Caki2 (cell line): Measurements from ENCODE around the gene IRS1. TPM values are rescaled to one million over a fixed set of nuclear protein-coding genes. Genes with fewer than 3 reads are reported as not detected.

Experiments used
- DNase-seq: peaks from one replicate; pipeline ENCODE4 v3.0.0-alpha.2; 2015; ENCODE audit warnings: low read depth
- in situ Hi-C: cut with HindIII; loops from 2 replicates; pipeline ENCODE4 v1.10.0; 2016; ENCODE audit warnings: low sequenced_read_pairs, low pct_unique_long_range_greater_than_20kb, mixed read lengths
- total RNA-seq: library from RNA; depleted of rRNA; stranded (reverse); fragments of >200 nt; shearing (Covaris generic); gene quantifications from 2 replicates; pipeline ENCODE4 v1.2.3, GENCODE V29; 2014; ENCODE audit warnings: low replicate concordance

Gene IRS1
- total RNA-seq, 1 experiment from 2014 or later, result 5.8 TPM

DNA sequence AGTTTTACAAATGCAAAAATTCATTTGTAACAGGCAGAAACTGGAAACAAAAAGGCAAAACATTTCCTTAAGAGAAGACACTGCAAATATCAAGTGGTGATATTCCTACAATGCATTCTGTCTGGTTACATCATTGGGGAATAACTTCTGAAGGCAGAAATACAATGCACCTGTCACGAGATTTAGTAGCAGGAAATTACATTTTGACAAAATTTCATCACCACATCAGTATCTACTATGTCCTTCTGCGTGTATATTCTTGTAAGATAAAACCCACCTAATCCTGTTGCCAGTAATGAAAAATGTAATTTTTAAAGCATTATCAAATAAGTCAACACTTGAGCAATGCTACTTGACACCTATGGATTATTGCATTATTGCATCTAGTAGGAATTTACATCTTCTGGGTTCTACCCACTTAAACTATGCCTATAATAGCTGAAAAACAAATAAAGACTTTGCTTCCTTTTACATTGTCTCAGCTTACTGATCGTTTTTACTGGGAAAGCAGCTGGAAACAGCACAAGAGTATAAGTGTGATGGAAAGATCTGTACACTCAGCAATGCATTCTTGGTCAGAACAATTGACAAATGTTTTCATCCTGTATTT, 59.5 kb downstream of the IRS1 start:
- in situ Hi-C loops, result no loop called here
- no peak for DNase-seq

- no peak for DNase-seq
- in situ Hi-C loops, result no loop called here
Observed at GRCh38 chr2:226739545-226740030, 60.0 kb downstream of the IRS1 start.

DNA sequence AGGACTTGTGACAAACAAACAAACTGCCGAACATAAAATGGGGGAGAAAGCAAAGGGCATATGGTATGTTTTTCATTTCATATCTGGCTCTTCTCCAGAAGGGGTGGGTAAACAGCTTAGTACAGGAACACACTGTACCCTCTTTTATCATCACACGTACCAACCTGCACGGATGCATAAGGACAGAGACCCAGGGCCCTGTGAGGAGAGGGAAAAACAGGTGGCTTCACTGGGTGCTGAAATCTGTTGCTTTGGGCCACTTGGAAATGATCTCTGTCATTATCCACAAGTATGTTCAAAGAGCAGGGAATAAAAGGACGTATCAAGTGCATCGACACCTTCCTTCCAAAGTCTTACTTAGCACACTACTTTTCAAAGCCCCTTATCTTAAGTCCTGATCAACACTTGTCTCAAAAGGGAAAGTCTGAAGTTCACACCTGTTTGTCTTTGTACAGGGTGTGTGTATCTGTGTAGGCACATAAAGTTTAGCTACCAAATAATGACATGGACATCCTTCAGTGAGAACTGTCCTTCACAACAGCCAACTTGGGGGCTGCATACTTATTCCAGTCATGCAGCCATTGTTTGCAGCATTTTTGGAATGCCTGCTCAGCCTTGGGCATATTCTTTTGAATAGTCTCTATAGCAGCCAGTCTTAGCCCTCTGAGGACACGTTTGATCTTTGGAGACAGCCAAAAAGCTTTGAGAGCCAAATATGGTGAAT, 60.6 kb downstream of the IRS1 start:
- in situ Hi-C loops, result no loop called here
- DNase-seq, result no peak

GRCh38 chr2:226738191-226738820, 61.3 kb downstream of the IRS1 start:
- no peak for DNase-seq
- in situ Hi-C loops, result no loop called here

DNA sequence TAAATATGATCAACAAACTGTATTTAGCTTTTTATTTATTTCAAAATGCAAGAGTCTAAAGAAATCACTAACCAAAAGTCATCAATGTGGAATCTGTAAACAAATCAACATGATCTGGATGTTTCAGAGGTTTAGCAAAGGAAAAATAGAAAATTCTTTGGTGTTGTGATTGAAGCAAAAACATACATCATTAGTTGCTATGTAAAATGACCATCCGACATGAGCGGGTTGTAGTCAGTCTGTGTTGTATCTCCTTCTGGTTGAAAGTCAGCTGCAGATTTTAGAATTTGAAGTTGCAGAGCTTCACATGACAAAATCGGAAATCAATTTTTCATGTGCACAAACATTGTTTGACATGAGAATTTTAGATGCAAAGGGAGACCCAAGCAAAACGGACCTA, 63.2 kb downstream of the IRS1 start:
- in situ Hi-C loops, result no loop called here
- DNase-seq, result no peak

DNA sequence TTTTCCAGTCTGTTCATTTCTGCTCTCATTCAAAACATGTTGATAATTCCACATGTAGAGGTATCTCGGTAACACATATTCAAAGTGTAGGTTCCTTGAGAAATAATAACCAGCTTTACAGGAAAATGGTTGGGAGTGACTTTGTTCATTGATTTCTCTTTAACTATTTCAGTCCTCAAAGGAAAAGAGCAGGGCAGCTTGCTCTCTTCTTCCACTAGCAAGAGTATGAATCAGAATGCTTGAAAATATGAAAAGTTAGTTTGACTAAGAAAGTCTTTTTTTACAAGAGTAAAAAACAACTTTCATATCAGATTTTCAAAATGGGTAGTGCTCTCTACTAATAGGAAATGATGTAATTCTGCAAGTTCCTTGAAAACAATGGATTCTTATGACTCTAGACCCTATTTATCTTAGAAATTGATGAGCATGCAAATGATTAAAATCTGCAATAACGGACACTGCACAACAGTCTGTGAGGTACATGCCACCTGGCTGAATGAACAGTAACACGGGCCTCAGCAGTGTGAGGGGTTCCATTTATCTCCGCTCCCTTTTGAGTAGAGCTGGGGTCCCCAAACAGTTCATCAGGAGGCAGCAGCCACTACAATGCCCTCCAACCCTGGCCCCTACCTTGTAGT, 65.6 kb downstream of the IRS1 start:
- no peak for DNase-seq
- in situ Hi-C loops, result no loop called here

- in situ Hi-C loops, result no loop called here
- DNase-seq, result no peak
Observed at GRCh38 chr2:226733189-226733858, 66.3 kb downstream of the IRS1 start.

GRCh38 chr2:226732478-226733188, 67.0 kb downstream of the IRS1 start:
- in situ Hi-C loops, result no loop called here
- no peak for DNase-seq

- in situ Hi-C loops, result no loop called here
- no peak for DNase-seq
Observed at GRCh38 chr2:226730481-226730880, 69.1 kb downstream of the IRS1 start.

DNA sequence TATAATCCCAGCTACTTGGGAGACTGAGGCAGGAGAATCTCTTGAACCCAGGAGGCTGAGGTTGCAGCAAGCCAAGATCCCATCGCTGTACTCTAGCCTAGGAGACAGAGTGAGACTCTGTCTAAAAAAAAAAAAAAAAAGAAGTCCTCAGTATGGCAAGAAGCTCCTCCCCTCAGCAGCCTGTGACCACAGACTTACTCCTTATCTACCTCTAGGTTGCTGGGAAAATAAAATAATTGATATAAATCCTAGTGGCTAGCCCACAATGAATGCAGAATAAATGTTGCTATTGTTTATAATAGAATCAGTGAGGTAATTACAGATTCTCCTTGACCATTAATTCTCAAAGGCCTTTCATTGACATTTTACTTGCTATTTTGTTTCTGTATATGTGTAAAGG, 70.6 kb downstream of the IRS1 start:
- in situ Hi-C loops, result no loop called here
- DNase-seq, result no peak

- no peak for DNase-seq
- in situ Hi-C loops, result no loop called here
Observed at GRCh38 chr2:226727251-226727650, 72.4 kb downstream of the IRS1 start.

- no peak for DNase-seq
- in situ Hi-C loops, result no loop called here
Observed at GRCh38 chr2:226726546-226726945, 73.1 kb downstream of the IRS1 start.

- DNase-seq, result no peak
- in situ Hi-C loops, result no loop called here
Observed at GRCh38 chr2:226725126-226725860, 74.3 kb downstream of the IRS1 start.

- in situ Hi-C loops, result no loop called here
Observed at GRCh38 chr2:226721541-226721940, 78.1 kb downstream of the IRS1 start.

DNA sequence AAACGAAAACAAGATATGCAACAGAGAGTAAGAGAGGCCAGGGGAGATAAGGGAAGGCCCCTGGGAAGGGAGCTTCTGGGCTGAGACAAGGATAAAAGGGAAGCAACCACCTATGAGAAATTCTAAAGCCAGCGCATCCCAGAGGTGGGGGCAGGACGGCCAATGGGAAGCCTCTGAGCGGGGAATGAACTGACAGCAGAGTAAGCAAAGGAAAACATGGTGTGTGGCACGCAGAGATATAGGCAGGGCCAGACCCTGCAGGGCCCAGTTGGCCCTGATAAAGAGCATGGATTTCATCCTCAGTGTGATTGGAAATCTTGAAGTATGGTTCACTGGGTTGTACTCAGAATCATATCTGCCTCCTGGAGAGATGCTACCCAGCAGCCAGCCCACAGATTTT, 78.7 kb downstream of the IRS1 start:
- no peak for DNase-seq
- in situ Hi-C loops, result no loop called here

More at GRCh38 chr2:226721541-226721940, 78.1 kb downstream of the IRS1 start:
- no peak for DNase-seq

DNA sequence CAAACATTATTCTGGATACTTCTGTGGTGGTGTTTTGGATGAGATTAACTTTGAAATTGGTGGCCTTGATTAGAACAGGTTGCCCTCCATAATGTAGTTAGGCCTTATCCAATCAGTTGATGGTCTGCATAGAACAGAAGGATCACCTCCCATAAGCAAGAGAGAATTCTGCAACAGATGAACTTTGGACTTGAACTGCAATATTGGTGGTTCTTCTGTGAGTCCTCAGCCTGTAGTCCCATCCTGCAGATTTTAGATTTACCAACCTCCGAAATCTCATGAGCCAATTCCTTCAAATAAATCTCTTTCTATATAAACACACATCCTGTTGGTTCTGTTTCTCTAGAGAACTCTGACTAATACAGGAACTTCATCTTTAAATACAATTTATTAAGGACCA, 81.9 kb downstream of the IRS1 start:
- DNase-seq, result no peak
- in situ Hi-C loops, result no loop called here

GRCh38 chr2:226716126-226716525, 83.5 kb downstream of the IRS1 start:
- in situ Hi-C loops, result no loop called here

More at GRCh38 chr2:226716126-226716525, 83.5 kb downstream of the IRS1 start:
- no peak for DNase-seq
